ENCODE results near the gene UQCRH.

GRCh38 chr1:46278807-46279206 is 24.7 kb upstream of the UQCRH start:
- no peak for TF ChIP-seq POLR2AphosphoS5 (IDR thresholded peaks at IDR 0.05)
- TF ChIP-seq CTCF (IDR thresholded peaks at IDR 0.05) = no peak
- no peak for TF ChIP-seq POLR2A (IDR thresholded peaks at IDR 0.05)

All from stomach (tissue), 4 donors.